K562 (cell line): Measurements from ENCODE around the gene RBM3. TPM values are rescaled to one million over a fixed set of nuclear protein-coding genes. Genes with fewer than 3 reads are reported as not detected.

Experiments used
- BCOR ChIP-seq: fragments of 450-650 bp; IDR thresholded peaks from 2 replicates; pipeline ENCODE4 v1.6.1; 2016
- JUN ChIP-seq, 2 experiments: sonication (generic) in 1 of 2; formaldehyde crosslinking in 1 of 2; IDR thresholded peaks; 2 replicates each; pipeline versions ENCODE4 v1.6.1 to v1.8.0; 2012 to 2022; ENCODE audit warnings: borderline replicate concordance in 2 of 2, mild to moderate bottlenecking in 2 of 2, improper control_type of control experiment in 1 of 2, low read depth in 1 of 2, low read length in 1 of 2, missing genetic modification reagents in 1 of 2
- KHSRP ChIP-seq: fragments of 450-650 bp; IDR thresholded peaks from 2 replicates; pipeline ENCODE4 v1.6.1; 2017
- NFIC ChIP-seq: fragments of 450-650 bp; IDR thresholded peaks from 2 replicates; pipeline ENCODE4 v1.6.1; 2017; ENCODE audit warnings: mild to moderate bottlenecking, inconsistent platforms
- PHF20 ChIP-seq: fragments of 450-650 bp; IDR thresholded peaks from 2 replicates; pipeline ENCODE4 v1.6.1; 2018; ENCODE audit not compliant: partially characterized antibody
- POLR3A ChIP-seq: IDR thresholded peaks from 2 replicates; pipeline ENCODE4 v1.6.1; 2011; ENCODE audit warnings: borderline replicate concordance, mild to moderate bottlenecking, moderate library complexity; ENCODE audit not compliant: insufficient read length, insufficient read depth; ENCODE audit errors: extremely low read depth
- SLC30A9 ChIP-seq: fragments of 250-450 bp; sonication (Bioruptor Pico); IDR thresholded peaks from 2 replicates; pipeline ENCODE4 v1.8.0; 2022; ENCODE audit warnings: mild to moderate bottlenecking, moderate library complexity
- SMARCC2 ChIP-seq: fragments of 450-650 bp; IDR thresholded peaks from 2 replicates; pipeline ENCODE4 v1.6.1; 2017; ENCODE audit warnings: antibody characterized with exemption, moderate library complexity, mild to moderate bottlenecking, low read depth
- SREBF1 ChIP-seq: fragments of 150-350 bp; IDR thresholded peaks from 2 replicates; pipeline ENCODE4 v1.6.1; 2014; ENCODE audit warnings: antibody characterized with exemption, low read depth, low read length, borderline replicate concordance
- YY1 ChIP-seq, 3 experiments: IDR thresholded peaks; 2 replicates each; pipeline ENCODE4 v1.6.1; 2011; ENCODE audit warnings: low read length in 2 of 3, mild to moderate bottlenecking in 2 of 3, moderate library complexity in 2 of 3, borderline replicate concordance in 1 of 3, control low read depth in 1 of 3, low read depth in 1 of 3; ENCODE audit not compliant: insufficient read depth in 3 of 3, insufficient replicate concordance in 2 of 3, control insufficient read depth in 1 of 3, insufficient read length in 1 of 3; ENCODE audit errors: extremely low read depth in 1 of 3
- ZNF239 ChIP-seq: fragments of 250-450 bp; sonication (Bioruptor Pico); IDR thresholded peaks from 2 replicates; pipeline ENCODE4 v1.4.0; 2020; ENCODE audit warnings: mild to moderate bottlenecking
- ZNF24 ChIP-seq: fragments of 450-650 bp; IDR thresholded peaks from 2 replicates; pipeline ENCODE4 v1.6.1; 2016
- polyA plus RNA-seq, 8 experiments: library from polyadenylated mRNA; depleted of rRNA in 4 of 8; stranded (reverse) in 5 of 8; unstranded in 3 of 8; fragments of >200 nt; fragmentation: Nextera tagmentation in 2 of 8; fragmentation: Illumina TruSeq in 1 of 8; extraction: Ambion mirVana in 2 of 8; extraction: Trizol in 1 of 8; gene quantifications; 2 replicates each; pipeline versions ENCODE4 v1.2.1 to v1.2.3, GENCODE V29; 2011 to 2014; ENCODE audit warnings: inconsistent platforms in 1 of 8, missing spikeins in 1 of 8
- total RNA-seq, 7 experiments: library from RNA; depleted of rRNA in 6 of 7; stranded (reverse); fragments of >200 nt in 6 of 7; fragmentation: Illumina TruSeq in 2 of 7; extraction: Trizol in 2 of 7; gene quantifications; 2 replicates each; pipeline versions ENCODE4 v1.2.1 to v1.2.3, GENCODE V29; 2011 to 2021; ENCODE audit warnings: low replicate concordance in 1 of 7
- TF ChIP-seq, protein P1 (sequence below): fragments of 250-450 bp; sonication (Bioruptor Pico); IDR thresholded peaks from 2 replicates; pipeline ENCODE4 v1.4.0; 2020; ENCODE audit warnings: mild to moderate bottlenecking, moderate library complexity, borderline replicate concordance
- TF ChIP-seq, protein P2 (sequence below): IDR thresholded peaks from 2 replicates; pipeline ENCODE4 v1.6.1; 2011; ENCODE audit warnings: borderline replicate concordance, low read depth, mild to moderate bottlenecking, moderate library complexity, low read length; ENCODE audit not compliant: insufficient read depth, poor library complexity, severe bottlenecking
- TF ChIP-seq, protein P3 (sequence below): fragments of 450-650 bp; IDR thresholded peaks from 2 replicates; pipeline ENCODE4 v1.6.1; 2016
- TF ChIP-seq, protein P4 (sequence below): IDR thresholded peaks from 2 replicates; pipeline ENCODE4 v1.6.1; 2012; ENCODE audit warnings: low read depth, low read length, improper control_type of control experiment, borderline replicate concordance
- TF ChIP-seq, protein P5 (sequence below), 2 experiments: fragments of 450-650 bp in 1 of 2; sonication (generic) in 1 of 2; formaldehyde crosslinking in 1 of 2; IDR thresholded peaks in 1 of 2; conservative IDR thresholded peaks in 1 of 2; 2 replicates each; pipeline versions ENCODE4 v1.6.1 to v1.8.1; 2016 to 2023; ENCODE audit warnings: mild to moderate bottlenecking in 2 of 2, moderate library complexity in 2 of 2, inconsistent platforms in 1 of 2, missing genetic modification reagents in 1 of 2

The RBM3 gene
- total and polyA plus RNA-seq, 9 of the 15 experiments (the other 6 are each of a cell fraction or from before 2014, with no cell fraction given): 70.3 to 272 (median 209) TPM

DNA sequence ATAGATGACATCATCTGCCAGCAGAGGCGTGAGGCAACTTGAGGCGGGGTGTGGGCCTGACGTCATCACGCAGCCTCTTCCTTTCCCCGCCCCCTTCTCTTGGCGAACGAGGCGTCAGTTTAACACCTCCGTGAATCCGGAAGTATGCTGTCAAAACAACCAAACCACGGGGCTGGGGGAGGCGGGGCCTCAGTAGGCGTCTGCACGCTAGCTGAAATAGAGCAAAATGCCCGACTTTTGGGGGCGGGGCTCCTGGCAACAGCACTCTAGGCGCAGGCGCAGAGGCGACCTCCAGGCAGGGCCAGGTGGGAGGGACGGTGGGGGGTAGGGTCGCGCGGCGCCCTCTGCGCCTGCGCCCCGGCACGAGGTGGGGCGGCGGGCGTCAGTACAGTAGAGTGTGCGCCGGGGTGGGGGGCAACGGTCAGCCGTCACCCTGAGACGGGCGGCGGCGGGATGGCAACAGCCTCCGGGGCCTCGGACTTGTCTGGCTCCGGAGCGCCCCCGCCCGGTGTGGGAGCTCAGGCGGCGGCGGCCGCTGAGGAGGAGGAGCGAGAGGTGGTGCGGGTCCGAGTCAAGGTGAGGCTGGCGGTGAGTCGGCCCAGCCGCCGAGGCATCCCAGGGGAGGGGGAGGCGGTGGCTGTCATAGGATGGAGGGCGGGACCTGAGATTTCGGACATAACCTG is 34.8 kb upstream of the RBM3 start, which contains the start of gene TBC1D25 (continued):
- TF ChIP-seq YY1 (IDR thresholded peaks at IDR 0.05; ENCODE audit: borderline replicate concordance in 1 of 3, control insufficient read depth in 1 of 3, extremely low read depth in 1 of 3, insufficient read depth in 3 of 3, insufficient read length in 1 of 3, insufficient replicate concordance in 2 of 3, low read depth in 1 of 3, low read length in 2 of 3) (peak; percentile 18 to 78 (median 44)), SLC30A9 (CRISPR knock-in tag) (no peak), JUN (IDR thresholded peaks at IDR 0.05; ENCODE audit: borderline replicate concordance, low read depth, low read length) (peak; percentile 91), JUN (CRISPR knock-in tag; IDR thresholded peaks at IDR 0.05; ENCODE audit: borderline replicate concordance) (no peak), SMARCC2 (no peak), SREBF1 (no peak), ZNF24 (no peak), NFIC (no peak; the same call in 1 of the 2 replicates), POLR3A (no peak), ZNF239 (no peak), PHF20 (no peak), KHSRP (peak; percentile 69; the same call in 1 of the 2 replicates), BCOR (peak; percentile 68)
- TF ChIP-seq, protein P1, sequence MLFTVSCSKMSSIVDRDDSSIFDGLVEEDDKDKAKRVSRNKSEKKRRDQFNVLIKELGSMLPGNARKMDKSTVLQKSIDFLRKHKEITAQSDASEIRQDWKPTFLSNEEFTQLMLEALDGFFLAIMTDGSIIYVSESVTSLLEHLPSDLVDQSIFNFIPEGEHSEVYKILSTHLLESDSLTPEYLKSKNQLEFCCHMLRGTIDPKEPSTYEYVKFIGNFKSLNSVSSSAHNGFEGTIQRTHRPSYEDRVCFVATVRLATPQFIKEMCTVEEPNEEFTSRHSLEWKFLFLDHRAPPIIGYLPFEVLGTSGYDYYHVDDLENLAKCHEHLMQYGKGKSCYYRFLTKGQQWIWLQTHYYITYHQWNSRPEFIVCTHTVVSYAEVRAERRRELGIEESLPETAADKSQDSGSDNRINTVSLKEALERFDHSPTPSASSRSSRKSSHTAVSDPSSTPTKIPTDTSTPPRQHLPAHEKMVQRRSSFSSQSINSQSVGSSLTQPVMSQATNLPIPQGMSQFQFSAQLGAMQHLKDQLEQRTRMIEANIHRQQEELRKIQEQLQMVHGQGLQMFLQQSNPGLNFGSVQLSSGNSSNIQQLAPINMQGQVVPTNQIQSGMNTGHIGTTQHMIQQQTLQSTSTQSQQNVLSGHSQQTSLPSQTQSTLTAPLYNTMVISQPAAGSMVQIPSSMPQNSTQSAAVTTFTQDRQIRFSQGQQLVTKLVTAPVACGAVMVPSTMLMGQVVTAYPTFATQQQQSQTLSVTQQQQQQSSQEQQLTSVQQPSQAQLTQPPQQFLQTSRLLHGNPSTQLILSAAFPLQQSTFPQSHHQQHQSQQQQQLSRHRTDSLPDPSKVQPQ (CRISPR knock-in tag): no peak
- TF ChIP-seq, protein P2, sequence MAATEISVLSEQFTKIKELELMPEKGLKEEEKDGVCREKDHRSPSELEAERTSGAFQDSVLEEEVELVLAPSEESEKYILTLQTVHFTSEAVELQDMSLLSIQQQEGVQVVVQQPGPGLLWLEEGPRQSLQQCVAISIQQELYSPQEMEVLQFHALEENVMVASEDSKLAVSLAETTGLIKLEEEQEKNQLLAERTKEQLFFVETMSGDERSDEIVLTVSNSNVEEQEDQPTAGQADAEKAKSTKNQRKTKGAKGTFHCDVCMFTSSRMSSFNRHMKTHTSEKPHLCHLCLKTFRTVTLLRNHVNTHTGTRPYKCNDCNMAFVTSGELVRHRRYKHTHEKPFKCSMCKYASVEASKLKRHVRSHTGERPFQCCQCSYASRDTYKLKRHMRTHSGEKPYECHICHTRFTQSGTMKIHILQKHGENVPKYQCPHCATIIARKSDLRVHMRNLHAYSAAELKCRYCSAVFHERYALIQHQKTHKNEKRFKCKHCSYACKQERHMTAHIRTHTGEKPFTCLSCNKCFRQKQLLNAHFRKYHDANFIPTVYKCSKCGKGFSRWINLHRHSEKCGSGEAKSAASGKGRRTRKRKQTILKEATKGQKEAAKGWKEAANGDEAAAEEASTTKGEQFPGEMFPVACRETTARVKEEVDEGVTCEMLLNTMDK: peak; percentile 10
- TF ChIP-seq, protein P3, sequence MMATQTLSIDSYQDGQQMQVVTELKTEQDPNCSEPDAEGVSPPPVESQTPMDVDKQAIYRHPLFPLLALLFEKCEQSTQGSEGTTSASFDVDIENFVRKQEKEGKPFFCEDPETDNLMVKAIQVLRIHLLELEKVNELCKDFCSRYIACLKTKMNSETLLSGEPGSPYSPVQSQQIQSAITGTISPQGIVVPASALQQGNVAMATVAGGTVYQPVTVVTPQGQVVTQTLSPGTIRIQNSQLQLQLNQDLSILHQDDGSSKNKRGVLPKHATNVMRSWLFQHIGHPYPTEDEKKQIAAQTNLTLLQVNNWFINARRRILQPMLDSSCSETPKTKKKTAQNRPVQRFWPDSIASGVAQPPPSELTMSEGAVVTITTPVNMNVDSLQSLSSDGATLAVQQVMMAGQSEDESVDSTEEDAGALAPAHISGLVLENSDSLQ: peak; percentile 80
- TF ChIP-seq, protein P4, sequence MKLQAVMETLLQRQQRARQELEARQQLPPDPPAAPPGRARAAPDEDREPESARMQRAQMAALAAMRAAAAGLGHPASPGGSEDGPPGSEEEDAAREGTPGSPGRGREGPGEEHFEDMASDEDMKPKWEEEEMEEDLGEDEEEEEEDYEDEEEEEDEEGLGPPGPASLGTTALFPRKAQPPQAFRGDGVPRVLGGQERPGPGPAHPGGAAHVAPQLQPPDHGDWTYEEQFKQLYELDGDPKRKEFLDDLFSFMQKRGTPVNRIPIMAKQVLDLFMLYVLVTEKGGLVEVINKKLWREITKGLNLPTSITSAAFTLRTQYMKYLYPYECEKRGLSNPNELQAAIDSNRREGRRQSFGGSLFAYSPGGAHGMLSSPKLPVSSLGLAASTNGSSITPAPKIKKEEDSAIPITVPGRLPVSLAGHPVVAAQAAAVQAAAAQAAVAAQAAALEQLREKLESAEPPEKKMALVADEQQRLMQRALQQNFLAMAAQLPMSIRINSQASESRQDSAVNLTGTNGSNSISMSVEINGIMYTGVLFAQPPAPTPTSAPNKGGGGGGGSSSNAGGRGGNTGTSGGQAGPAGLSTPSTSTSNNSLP: no peak
- TF ChIP-seq, protein P5, sequence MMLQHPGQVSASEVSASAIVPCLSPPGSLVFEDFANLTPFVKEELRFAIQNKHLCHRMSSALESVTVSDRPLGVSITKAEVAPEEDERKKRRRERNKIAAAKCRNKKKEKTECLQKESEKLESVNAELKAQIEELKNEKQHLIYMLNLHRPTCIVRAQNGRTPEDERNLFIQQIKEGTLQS (IDR thresholded peaks at IDR 0.05): peak; percentile 100
- TF ChIP-seq, protein P5 (CRISPR knock-in tag; conservative IDR thresholded peaks at IDR 0.05): no peak
